Fibroblast of lung (primary cell): ENCODE data around the gene ADGRD2. TPM values are rescaled to one million over a fixed set of nuclear protein-coding genes. Genes with fewer than 3 reads are reported as not detected.

ENCODE experiments used
- DNase-seq, 2 donors: peaks; one replicate each; pipeline versions ENCODE4 v3.0.0 to v3.0.0-alpha.2; 2010; ENCODE audit warnings: low read depth in 2 of 2
- H2AFZ ChIP-seq: 2 replicates; pipeline ENCODE4 v1.5.1; 2012; ENCODE audit warnings: low read length, control low read depth, inconsistent platforms
- H3K27ac ChIP-seq: 2 replicates; pipeline ENCODE4 v1.5.1; 2011; ENCODE audit warnings: low read length, control low read depth; ENCODE audit not compliant: insufficient read depth
- H3K27me3 ChIP-seq: 2 replicates; pipeline ENCODE4 v1.5.1; 2011; ENCODE audit warnings: mild to moderate bottlenecking, low read length; ENCODE audit not compliant: control insufficient read depth, insufficient read depth
- H3K36me3 ChIP-seq: 2 replicates; pipeline ENCODE4 v1.5.1; 2011; ENCODE audit warnings: low read length; ENCODE audit not compliant: control insufficient read depth, insufficient read depth
- H3K4me1 ChIP-seq: 2 replicates; pipeline ENCODE4 v1.5.1; 2011; ENCODE audit warnings: low read length; ENCODE audit not compliant: control insufficient read depth, insufficient read depth; ENCODE audit errors: extremely low read depth
- H3K4me2 ChIP-seq: 2 replicates; pipeline ENCODE4 v1.5.1; 2011; ENCODE audit warnings: low read length, control low read depth; ENCODE audit not compliant: insufficient read depth; ENCODE audit errors: extremely low read depth
- H3K4me3 ChIP-seq, 4 experiments: fragments of 200-600 bp in 1 of 4; sonication (generic) in 1 of 4; replicated peaks in 1 of 4; 2 replicates each; pipeline ENCODE4 v1.5.1; 2011 to 2016; ENCODE audit warnings: low read length in 4 of 4, low read depth in 3 of 4, mild to moderate bottlenecking in 3 of 4, control low read depth in 2 of 4, inconsistent platforms in 1 of 4, mixed read lengths in 1 of 4; ENCODE audit not compliant: insufficient read depth in 1 of 4; ENCODE audit errors: control extremely low read depth in 1 of 4
- H3K79me2 ChIP-seq: 2 replicates; pipeline ENCODE4 v1.5.1; 2012; ENCODE audit warnings: mild to moderate bottlenecking, low read length, inconsistent platforms; ENCODE audit not compliant: control insufficient read depth, insufficient read depth
- H3K9ac ChIP-seq: 2 replicates; pipeline ENCODE4 v1.5.1; 2011; ENCODE audit warnings: mild to moderate bottlenecking, low read length, control low read depth; ENCODE audit not compliant: insufficient read depth
- H3K9me3 ChIP-seq: 2 replicates; pipeline ENCODE4 v1.5.1; 2012; ENCODE audit warnings: low read depth, low read length; ENCODE audit not compliant: control insufficient read depth, insufficient read depth
- H4K20me1 ChIP-seq: 2 replicates; pipeline ENCODE4 v1.5.1; 2011; ENCODE audit warnings: low read length; ENCODE audit not compliant: control insufficient read depth, insufficient read depth; ENCODE audit errors: extremely low read depth
- CTCF ChIP-seq, 2 donors: IDR thresholded peaks in 1 of 2; conservative IDR thresholded peaks in 1 of 2; 1 replicate in 1 of 2; 2 replicates in 1 of 2; pipeline ENCODE4 v1.5.1; 2011 to 2012; ENCODE audit warnings: low read length in 2 of 2, control low read depth in 1 of 2, inconsistent platforms in 1 of 2, low read depth in 1 of 2, mild to moderate bottlenecking in 1 of 2
- EZH2 ChIP-seq: IDR thresholded peaks from 2 replicates; pipeline ENCODE4 v1.5.1; 2012; ENCODE audit warnings: low read length, control low read depth, mild to moderate bottlenecking; ENCODE audit errors: missing control alignments
- polyA plus RNA-seq, 2 donors: library from polyadenylated mRNA; depleted of rRNA in 1 of 2; stranded (reverse) in 1 of 2; unstranded in 1 of 2; fragments of >200 nt; gene quantifications; 2 replicates each; pipeline ENCODE4 v1.2.1, GENCODE V29; 2011 to 2012; ENCODE audit warnings: missing spikeins in 1 of 2
- total RNA-seq: library from RNA; depleted of rRNA; stranded (reverse); fragments of >200 nt; gene quantifications from 2 replicates; pipeline ENCODE4 v1.2.1, GENCODE V29; 2014

ADGRD2 gene
- total and polyA plus RNA-seq, 2 donors (not counting 1 experiment from before 2014, with no cell fraction given): not detected

GRCh38 chr9:124452326-124452725 lies 2.1 kb downstream of the ADGRD2 start:
- no peak for DNase-seq
- Histone ChIP-seq H4K20me1 (no peaks in the 10 kb centered on the region), H3K9me3 (no peaks in the 10 kb centered on the region), H3K4me1 (no peaks in the 10 kb centered on the region), H3K4me3 (no peak overlapping the region), H3K36me3 (no peaks in the 10 kb centered on the region), H3K9ac (no peak overlapping the region), H2AFZ (no peak overlapping the region), H3K27ac (no peak overlapping the region), H3K79me2 (no peaks in the 10 kb centered on the region), H3K4me2 (no peak overlapping the region), H3K27me3 (peaks cover 33% of the 10 kb centered on the region)
- TF ChIP-seq CTCF (conservative IDR thresholded peaks at IDR 0.05 in 1 of 2, IDR thresholded peaks at IDR 0.05 in 1 of 2; ENCODE audit: low read depth in 1 of 2, low read length in 2 of 2) (no peak), EZH2 (no peak)

GRCh38 chr9:124452841-124453585 lies 2.8 kb downstream of the ADGRD2 start:
- H3K9me3 ChIP-seq: no peaks in the 10 kb centered on the region
- H4K20me1 ChIP-seq: no peaks in the 10 kb centered on the region
- H3K27ac ChIP-seq: no peak overlapping the region
- no peak overlapping the region for H3K9ac ChIP-seq
- no peak overlapping the region for H3K4me2 ChIP-seq
- H3K79me2 ChIP-seq: no peaks in the 10 kb centered on the region
- TF ChIP-seq EZH2 (no peak), CTCF (conservative IDR thresholded peaks at IDR 0.05 in 1 of 2, IDR thresholded peaks at IDR 0.05 in 1 of 2; ENCODE audit: low read depth in 1 of 2, low read length in 2 of 2) (no peak)
- H3K36me3 ChIP-seq: no peaks in the 10 kb centered on the region
- no peak overlapping the region for H2AFZ ChIP-seq
- H3K27me3 ChIP-seq: peaks cover 33% of the 10 kb centered on the region
- H3K4me3 ChIP-seq: no peak overlapping the region
- no peaks in the 10 kb centered on the region for H3K4me1 ChIP-seq
- no peak for DNase-seq

GRCh38 chr9:124453586-124454191 lies 3.4 kb downstream of the ADGRD2 start:
- DNase-seq: no peak
- Histone ChIP-seq H3K27ac (no peak overlapping the region), H4K20me1 (no peaks in the 10 kb centered on the region), H3K27me3 (peaks cover 33% of the 10 kb centered on the region), H3K9ac (no peak overlapping the region), H3K4me2 (no peak overlapping the region), H2AFZ (no peak overlapping the region), H3K4me3 (no peak overlapping the region), H3K9me3 (no peaks in the 10 kb centered on the region), H3K4me1 (no peaks in the 10 kb centered on the region), H3K79me2 (no peaks in the 10 kb centered on the region), H3K36me3 (no peaks in the 10 kb centered on the region)
- TF ChIP-seq CTCF (conservative IDR thresholded peaks at IDR 0.05 in 1 of 2, IDR thresholded peaks at IDR 0.05 in 1 of 2; ENCODE audit: low read depth in 1 of 2, low read length in 2 of 2): no peak
- no peak for TF ChIP-seq EZH2
